ENCODE measurements around the gene SPATA6L. TPM values are rescaled to one million over a fixed set of nuclear protein-coding genes. Genes with fewer than 3 reads are reported as not detected.

Gene SPATA6L
- total and polyA plus RNA-seq, 7 donors = 1.4 to 3.3 (median 2.0) TPM

DNA sequence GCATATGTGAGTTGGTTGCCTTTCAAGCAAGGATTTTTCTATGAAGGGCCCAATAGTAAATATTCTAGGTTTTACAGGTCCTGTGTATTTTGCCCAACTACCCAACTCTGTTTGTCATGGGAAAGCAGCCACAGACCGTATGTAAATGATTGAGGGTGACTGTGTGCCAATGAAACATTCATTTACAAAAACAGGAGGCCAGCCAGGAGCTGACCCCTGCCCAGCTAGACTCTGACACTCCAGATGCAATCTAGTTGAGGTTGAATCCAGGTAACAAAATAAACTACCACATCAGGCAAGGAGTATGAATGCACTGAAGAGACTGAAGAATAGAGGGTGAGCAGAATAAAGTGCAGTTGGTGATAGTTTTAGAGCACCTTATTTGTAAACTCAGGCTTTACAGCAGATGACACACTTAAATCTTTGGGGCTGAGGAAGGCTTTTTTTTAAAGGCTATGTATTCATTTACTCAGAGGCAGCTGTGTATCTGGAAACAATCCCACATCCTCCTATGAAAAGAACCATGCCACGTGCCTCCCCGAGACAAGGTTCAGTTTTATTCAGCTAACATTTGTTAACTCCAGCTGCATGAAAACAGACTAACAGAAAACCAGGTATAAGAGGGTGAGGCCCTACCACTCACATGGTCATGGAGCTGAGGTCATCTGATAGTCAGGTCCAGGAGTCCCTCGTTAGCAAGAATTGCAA lies 115.3 kb downstream of the SPATA6L start:
- no peaks in the 10 kb centered on the region for H3K9me3 ChIP-seq
- no peak overlapping the region for H3K4me3 ChIP-seq
- intact Hi-C loops (cut with DNase I) = loop anchor here (5.0 kb wide), 1 partner anchor 59 kb away; the partner anchor contains the start of gene SLC1A1
- no peak for DNase-seq
- WGBS, 2 donors = 37 to 48% methylated on average over 4 of the region's 4 CpGs
- H3K36me3 ChIP-seq = no peaks in the 10 kb centered on the region
- peak in 1 of 4 donors; percentile 19 for TF ChIP-seq POLR2AphosphoS5 (IDR thresholded peaks at IDR 0.05)
- TF ChIP-seq, protein P1, sequence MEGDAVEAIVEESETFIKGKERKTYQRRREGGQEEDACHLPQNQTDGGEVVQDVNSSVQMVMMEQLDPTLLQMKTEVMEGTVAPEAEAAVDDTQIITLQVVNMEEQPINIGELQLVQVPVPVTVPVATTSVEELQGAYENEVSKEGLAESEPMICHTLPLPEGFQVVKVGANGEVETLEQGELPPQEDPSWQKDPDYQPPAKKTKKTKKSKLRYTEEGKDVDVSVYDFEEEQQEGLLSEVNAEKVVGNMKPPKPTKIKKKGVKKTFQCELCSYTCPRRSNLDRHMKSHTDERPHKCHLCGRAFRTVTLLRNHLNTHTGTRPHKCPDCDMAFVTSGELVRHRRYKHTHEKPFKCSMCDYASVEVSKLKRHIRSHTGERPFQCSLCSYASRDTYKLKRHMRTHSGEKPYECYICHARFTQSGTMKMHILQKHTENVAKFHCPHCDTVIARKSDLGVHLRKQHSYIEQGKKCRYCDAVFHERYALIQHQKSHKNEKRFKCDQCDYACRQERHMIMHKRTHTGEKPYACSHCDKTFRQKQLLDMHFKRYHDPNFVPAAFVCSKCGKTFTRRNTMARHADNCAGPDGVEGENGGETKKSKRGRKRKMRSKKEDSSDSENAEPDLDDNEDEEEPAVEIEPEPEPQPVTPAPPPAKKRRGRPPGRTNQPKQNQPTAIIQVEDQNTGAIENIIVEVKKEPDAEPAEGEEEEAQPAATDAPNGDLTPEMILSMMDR (IDR thresholded peaks at IDR 0.05) = no peak
- H3K4me1 ChIP-seq = peaks cover 0 to 68% (median 57%) of the 10 kb centered on the region in 4 donors
- H3K27me3 ChIP-seq = no peaks in the 10 kb centered on the region
- H3K27ac ChIP-seq = peak overlapping the region in 3 of 4 donors; percentile 63 to 73 (median 67)

DNA sequence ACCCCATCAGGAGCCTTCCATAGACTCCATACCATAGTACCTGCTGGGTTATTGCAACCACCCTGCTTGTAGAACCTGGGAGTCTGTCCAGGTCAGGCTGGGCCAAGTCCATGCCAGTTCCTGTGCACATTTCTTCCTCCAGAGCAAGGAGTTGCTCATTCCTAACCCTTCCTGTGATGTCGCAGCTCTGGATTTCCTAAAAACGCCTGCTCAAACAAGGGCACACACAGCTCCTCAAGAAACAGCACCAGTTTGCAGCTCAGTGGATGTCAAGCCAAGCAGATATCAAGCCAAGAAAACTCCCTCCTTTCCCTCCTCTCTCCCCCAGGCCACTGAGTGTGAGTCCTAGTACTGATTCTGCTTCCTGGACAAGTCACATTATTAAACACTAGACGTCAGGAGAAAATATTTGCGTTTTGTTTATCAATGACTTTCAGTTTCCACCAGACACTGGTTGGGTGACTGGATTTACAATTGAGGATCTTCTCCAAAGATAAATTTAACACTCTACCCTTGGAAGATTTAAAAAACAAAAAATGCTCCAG lies 116.5 kb downstream of the SPATA6L start:
- H3K9me3 ChIP-seq = no peaks in the 10 kb centered on the region
- TF ChIP-seq POLR2A (IDR thresholded peaks at IDR 0.05) = no peak
- TF ChIP-seq, protein P1 (IDR thresholded peaks at IDR 0.05) = no peak
- 75 to 82% methylated on average over 4 of the region's 4 CpGs for WGBS, 2 donors
- DNase-seq = no peak
- no peaks in the 10 kb centered on the region for H3K36me3 ChIP-seq
- peaks cover 0 to 61% (median 51%) of the 10 kb centered on the region in 4 donors for H3K4me1 ChIP-seq
- intact Hi-C loops (cut with DNase I) = loop anchor here (5.0 kb wide), 1 partner anchor 58 kb away; the partner anchor contains the start of gene SLC1A1
- no peaks in the 10 kb centered on the region for H3K27me3 ChIP-seq
- H3K27ac ChIP-seq = peak overlapping the region in 3 of 4 donors; percentile 64 to 73 (median 67)
- no peak overlapping the region for H3K4me3 ChIP-seq

DNA sequence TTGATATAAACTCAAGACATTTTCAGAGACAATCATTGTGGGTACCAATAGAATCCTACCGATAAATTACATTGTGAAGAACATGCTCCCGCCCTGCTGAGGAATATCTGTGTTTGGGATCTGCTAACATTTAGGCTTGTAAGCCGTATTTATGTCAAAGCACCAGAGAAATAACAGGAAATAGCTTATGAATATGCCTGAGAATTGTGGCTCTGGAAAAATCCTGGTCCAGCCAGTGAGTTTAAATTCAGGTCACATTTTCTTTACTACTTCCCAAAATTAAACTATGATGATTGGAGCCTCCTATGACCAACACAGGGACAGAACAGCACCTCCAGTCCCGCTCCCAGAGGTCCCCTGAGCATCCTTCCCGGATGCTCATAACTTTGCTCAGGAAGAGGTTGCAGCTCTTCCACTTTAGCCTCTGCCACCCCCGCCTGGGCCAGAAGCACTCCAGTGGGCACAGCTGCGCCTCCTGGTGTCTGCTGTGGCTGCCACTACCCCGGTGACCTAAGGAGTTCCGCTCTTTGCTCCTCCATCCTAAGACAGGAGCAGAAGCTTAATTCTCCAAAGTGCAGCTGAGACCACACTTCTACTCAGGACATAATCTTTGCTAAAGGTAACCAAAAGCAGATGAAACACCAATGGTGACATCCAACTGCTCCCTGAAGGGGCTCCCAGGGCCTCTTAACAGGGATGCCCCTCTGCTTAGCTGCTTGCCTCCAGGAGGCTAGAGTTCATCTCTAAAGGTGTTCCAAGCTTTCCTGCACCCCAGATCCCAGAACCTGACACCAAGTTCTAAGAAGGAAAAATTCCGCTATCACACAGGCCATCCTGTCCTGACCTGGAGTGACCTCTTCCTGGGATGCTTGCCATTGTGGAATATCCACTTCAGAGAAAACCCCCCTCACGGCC lies 117.2 kb downstream of the SPATA6L start:
- intact Hi-C loops (cut with DNase I) = no loop called here
- H3K27ac ChIP-seq = peak overlapping the region in 3 of 4 donors; percentile 64 to 73 (median 67)

More for the DNA sequence above, 117.2 kb downstream of the SPATA6L start:
- H3K27me3 ChIP-seq = no peaks in the 10 kb centered on the region
- H3K36me3 ChIP-seq = no peaks in the 10 kb centered on the region
- 81 to 87% methylated on average over 11 of the region's 11 CpGs for WGBS, 2 donors
- no peak overlapping the region for H3K4me3 ChIP-seq
- DNase-seq = no peak
- TF ChIP-seq EP300 (IDR thresholded peaks at IDR 0.05) = no peak
- TF ChIP-seq POLR2AphosphoS5 (IDR thresholded peaks at IDR 0.05) = no peak
- TF ChIP-seq, protein P1 (IDR thresholded peaks at IDR 0.05) = no peak
- TF ChIP-seq POLR2A (IDR thresholded peaks at IDR 0.05) = no peak
- peaks cover 0 to 58% (median 45%) of the 10 kb centered on the region in 4 donors for H3K4me1 ChIP-seq
- no peaks in the 10 kb centered on the region for H3K9me3 ChIP-seq

Other genes with a start within 250 kb of the SPATA6L start
- 1 to 10 TPM; 3.3 to 7.5 (median 5.3) TPM for gene SLC1A1, start 176.0 kb downstream of the SPATA6L start, total RNA-seq
- gene SLC1A1, start 176.0 kb downstream of the SPATA6L start, polyA plus RNA-seq = 1 to 10 TPM; 4.4 to 5.4 (median 5.2) TPM
- 1 to 10 TPM; 3.0 to 6.9 (median 3.7) TPM for gene PLPP6, start 4.2 kb downstream of the SPATA6L start, total RNA-seq
- 10 to 100 TPM in 1 of 3 donors, 1 to 10 TPM in 2; 3.0 to 10.7 (median 3.7) TPM for gene PLPP6, start 4.2 kb downstream of the SPATA6L start, polyA plus RNA-seq
- 10 to 100 TPM; 30.7 to 40.6 (median 33.3) TPM for gene CDC37L1, start 13.1 kb upstream of the SPATA6L start, total RNA-seq
- 10 to 100 TPM in 1 of 3 donors, 1 to 10 TPM in 2; 8.4 to 11.6 (median 9.9) TPM for gene CDC37L1, start 13.1 kb upstream of the SPATA6L start, polyA plus RNA-seq
- 100 to 1,000 TPM in 3 of 4 donors, 10 to 100 TPM in 1; 94.1 to 122 (median 105) TPM for gene AK3, start 74.7 kb upstream of the SPATA6L start, total RNA-seq
- gene AK3, start 74.7 kb upstream of the SPATA6L start, polyA plus RNA-seq = 100 to 1,000 TPM in 1 of 3 donors, 10 to 100 TPM in 2; 36.8 to 116 (median 65.5) TPM
- gene RCL1, start 126.5 kb upstream of the SPATA6L start, total RNA-seq = 10 to 100 TPM; 19.7 to 24.1 (median 21.9) TPM
- 10 to 100 TPM in 1 of 3 donors, 1 to 10 TPM in 2; 5.1 to 14.5 (median 8.4) TPM for gene RCL1, start 126.5 kb upstream of the SPATA6L start, polyA plus RNA-seq